GM12878 (cell line): ENCODE measurements around the gene M1AP.

Source experiments
- ATF3 ChIP-seq: IDR thresholded peaks from 2 replicates; pipeline ENCODE4 v1.6.1; 2011; ENCODE audit warnings: low read depth, mild to moderate bottlenecking, low read length, moderate library complexity, borderline replicate concordance; ENCODE audit errors: extremely low read depth
- CEBPB ChIP-seq, 2 experiments: fragments of 150-350 bp in 1 of 2; IDR thresholded peaks; 2 replicates each; pipeline ENCODE4 v1.6.1; 2012 to 2014; ENCODE audit warnings: low read depth in 2 of 2, low read length in 2 of 2, borderline replicate concordance in 1 of 2, inconsistent platforms in 1 of 2
- CEBPZ ChIP-seq: fragments of 150-350 bp; IDR thresholded peaks from 2 replicates; pipeline ENCODE4 v1.6.1; 2016; ENCODE audit warnings: low read depth, low read length
- CTCF ChIP-seq, 3 experiments: IDR thresholded peaks in 2 of 3; conservative IDR thresholded peaks in 1 of 3; 2 replicates each; pipeline ENCODE4 v1.5.1; 2011; ENCODE audit warnings: low read depth in 3 of 3, low read length in 3 of 3, mild to moderate bottlenecking in 3 of 3, control low read depth in 2 of 3, moderate library complexity in 2 of 3, inconsistent platforms in 1 of 3, mixed read lengths in 1 of 3; ENCODE audit not compliant: control insufficient read depth in 2 of 3, insufficient read depth in 1 of 3; ENCODE audit errors: extremely low read depth in 1 of 3
- PBX3 ChIP-seq: IDR thresholded peaks from 2 replicates; pipeline ENCODE4 v1.6.1; 2011; ENCODE audit warnings: mild to moderate bottlenecking, low read depth, low read length, moderate library complexity; ENCODE audit not compliant: insufficient replicate concordance
- PRDM15 ChIP-seq: fragments of 450-650 bp; formaldehyde crosslinking; IDR thresholded peaks from 2 replicates; pipeline ENCODE4 v1.4.0; 2020; ENCODE audit warnings: mild to moderate bottlenecking, moderate library complexity
- RBBP5 ChIP-seq: fragments of 200-600 bp; sonication (generic); conservative IDR thresholded peaks from 2 replicates; pipeline ENCODE4 v1.6.1; 2016
- SP1 ChIP-seq: IDR thresholded peaks from one replicate; pipeline ENCODE4 v1.6.1; 2011; ENCODE audit warnings: low read depth, low read length
- SUPT20H ChIP-seq: IDR thresholded peaks from 2 replicates; pipeline ENCODE4 v1.6.1; 2011; ENCODE audit warnings: low read depth, mild to moderate bottlenecking, low read length, moderate library complexity, borderline replicate concordance; ENCODE audit not compliant: control insufficient read depth
- TAF1 ChIP-seq: IDR thresholded peaks from 2 replicates; pipeline ENCODE4 v1.6.1; 2011; ENCODE audit warnings: mild to moderate bottlenecking, low read depth, low read length, borderline replicate concordance
- ZBTB11 ChIP-seq: fragments of 450-650 bp; formaldehyde crosslinking; IDR thresholded peaks from 2 replicates; pipeline ENCODE4 v1.5.0; 2022; ENCODE audit warnings: mild to moderate bottlenecking, missing genetic modification characterization
- ZNF24 ChIP-seq: fragments of 450-650 bp; IDR thresholded peaks from 2 replicates; pipeline ENCODE4 v1.6.1; 2017; ENCODE audit warnings: antibody characterized with exemption, mild to moderate bottlenecking

- TF ChIP-seq ATF3 (no peak), PRDM15 (no peak), CTCF (IDR thresholded peaks at IDR 0.05 in 2 of 3, conservative IDR thresholded peaks at IDR 0.05 in 1 of 3; ENCODE audit: control insufficient read depth in 2 of 3, extremely low read depth in 1 of 3, insufficient read depth in 1 of 3, low read depth in 3 of 3, low read length in 3 of 3) (no peak), ZBTB11 (CRISPR knock-in tag) (no peak), CEBPZ (no peak), PBX3 (no peak), ZNF24 (no peak), CEBPB (IDR thresholded peaks at IDR 0.05; ENCODE audit: borderline replicate concordance in 1 of 2, low read depth in 2 of 2, low read length in 2 of 2) (no peak), RBBP5 (no peak), SUPT20H (no peak), SP1 (no peak), TAF1 (no peak)
Measured at GRCh38 chr2:74639550-74639949, 8.6 kb downstream of the M1AP start.
